ENCODE data around the gene SLC45A2.

SLC45A2 gene

GRCh38 chr5:34002629-34003328 is 18.3 kb upstream of the SLC45A2 start:
- no peaks in the 10 kb centered on the region for H3K27me3 Mint-ChIP-seq (ENCODE audit: low read depth)
- peaks cover 21% of the 10 kb centered on the region for H3K36me3 Mint-ChIP-seq (ENCODE audit: low read depth)

GRCh38 chr5:34001241-34001841 is 16.8 kb upstream of the SLC45A2 start:
- Mint-ChIP-seq H3K4me1 (ENCODE audit: low read depth) (peaks cover 11% of the 10 kb centered on the region), H3K36me3 (ENCODE audit: low read depth) (peaks cover 25% of the 10 kb centered on the region), H3K4me3 (no peak overlapping the region), H3K9me3 (no peaks in the 10 kb centered on the region), H3K27me3 (ENCODE audit: low read depth) (no peaks in the 10 kb centered on the region), H3K27ac (no peak overlapping the region)
- no peak for DNase-seq (ENCODE audit: low spot score)

More at GRCh38 chr5:34002629-34003328, 18.3 kb upstream of the SLC45A2 start:
- Mint-ChIP-seq H3K4me3 (no peak overlapping the region), H3K9me3 (no peaks in the 10 kb centered on the region), H3K27ac (no peak overlapping the region), H3K4me1 (ENCODE audit: low read depth) (peaks cover 16% of the 10 kb centered on the region)
- no peak for DNase-seq (ENCODE audit: low spot score)

DNA sequence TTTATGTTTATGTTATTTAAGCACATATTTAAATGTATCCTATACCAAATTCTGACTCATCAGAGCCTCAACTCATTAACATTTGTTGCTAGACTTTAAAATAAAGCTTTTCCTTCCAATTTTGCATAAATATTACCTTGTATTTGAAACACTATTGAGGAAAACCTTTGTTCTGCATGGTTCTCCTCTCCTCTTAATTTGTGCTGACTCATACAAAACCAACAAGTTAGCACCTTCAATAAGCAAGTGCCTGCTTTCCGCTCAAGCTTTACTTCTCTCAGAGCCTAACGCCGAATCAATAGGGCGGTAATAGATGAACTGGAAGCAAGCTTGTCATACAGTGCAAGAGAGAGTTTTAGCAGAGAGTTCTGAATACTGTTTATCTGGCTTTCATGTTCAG is 15.5 kb upstream of the SLC45A2 start:
- DNase-seq (ENCODE audit: low spot score): no peak
- Mint-ChIP-seq H3K9me3 (no peaks in the 10 kb centered on the region), H3K4me1 (ENCODE audit: low read depth) (peaks cover 13% of the 10 kb centered on the region), H3K27me3 (ENCODE audit: low read depth) (no peaks in the 10 kb centered on the region), H3K36me3 (ENCODE audit: low read depth) (peaks cover 22% of the 10 kb centered on the region), H3K4me3 (no peak overlapping the region), H3K27ac (no peak overlapping the region)

DNA sequence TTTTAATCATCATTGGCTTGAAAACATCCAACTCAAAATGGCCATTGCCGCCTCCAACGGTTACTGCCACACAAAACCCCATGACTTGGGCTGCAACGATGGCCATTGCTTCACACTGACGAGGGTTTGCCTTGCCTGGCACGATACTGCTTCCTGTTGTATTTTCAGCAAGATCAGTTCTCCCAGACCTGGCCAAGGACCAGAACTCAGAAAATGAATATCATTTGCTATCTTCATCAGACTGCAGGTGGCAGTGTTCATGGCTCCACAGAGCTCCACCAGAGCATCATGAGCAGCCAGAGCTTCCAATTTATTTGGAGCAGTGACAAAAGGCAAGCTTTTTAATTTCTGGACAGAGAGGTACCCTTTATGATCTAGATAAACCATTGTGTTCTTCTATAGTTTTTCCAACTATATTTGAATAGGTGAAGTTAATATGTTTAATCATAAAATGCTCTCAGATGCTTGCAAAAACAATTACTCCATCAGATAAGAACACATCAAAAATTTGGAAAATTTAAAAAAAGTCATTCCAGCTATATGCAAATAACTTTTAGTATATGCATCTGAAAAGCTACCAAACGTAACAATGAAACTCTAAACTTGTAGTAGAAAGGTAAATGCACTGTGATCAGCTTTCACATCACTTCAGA is 13.0 kb upstream of the SLC45A2 start:
- peaks cover 16% of the 10 kb centered on the region for H3K36me3 Mint-ChIP-seq (ENCODE audit: low read depth)
- peaks cover 26% of the 10 kb centered on the region for H3K4me1 Mint-ChIP-seq (ENCODE audit: low read depth)
- H3K4me3 Mint-ChIP-seq: no peak overlapping the region
- no peaks in the 10 kb centered on the region for H3K9me3 Mint-ChIP-seq
- no peak overlapping the region for H3K27ac Mint-ChIP-seq
- DNase-seq (ENCODE audit: low spot score): no peak
- no peaks in the 10 kb centered on the region for H3K27me3 Mint-ChIP-seq (ENCODE audit: low read depth)

GRCh38 chr5:33995865-33996264 is 11.4 kb upstream of the SLC45A2 start:
- Mint-ChIP-seq H3K9me3 (no peaks in the 10 kb centered on the region), H3K4me1 (ENCODE audit: low read depth) (peaks cover 26% of the 10 kb centered on the region), H3K4me3 (no peak overlapping the region), H3K27me3 (ENCODE audit: low read depth) (no peaks in the 10 kb centered on the region), H3K36me3 (ENCODE audit: low read depth) (peaks cover 15% of the 10 kb centered on the region), H3K27ac (no peak overlapping the region)
- no peak for DNase-seq (ENCODE audit: low spot score)

DNA sequence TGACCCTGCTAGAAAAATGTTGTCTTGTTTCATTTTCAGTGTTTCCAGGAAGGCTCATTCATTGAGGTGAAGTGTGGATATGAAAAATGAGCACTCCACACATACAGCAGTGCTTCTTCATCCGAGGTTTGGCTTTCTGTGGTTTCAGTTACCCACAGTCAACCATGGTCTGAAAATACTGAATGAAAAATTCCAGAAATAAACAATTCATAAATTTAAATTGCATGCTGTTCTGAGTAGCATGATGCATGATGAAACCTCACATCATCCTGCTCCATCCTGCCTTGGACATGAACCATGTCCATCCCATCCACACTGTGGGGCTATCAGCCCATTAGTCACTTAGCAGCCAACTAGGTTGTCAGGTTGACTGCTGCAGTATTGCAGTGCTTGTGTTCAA is 10.4 kb upstream of the SLC45A2 start:
- DNase-seq (ENCODE audit: low spot score): peak; percentile 21
- Mint-ChIP-seq H3K4me1 (ENCODE audit: low read depth) (peaks cover 26% of the 10 kb centered on the region), H3K4me3 (peak overlapping the region; percentile 37), H3K27ac (peak overlapping the region; percentile 76), H3K9me3 (no peaks in the 10 kb centered on the region), H3K36me3 (ENCODE audit: low read depth) (peaks cover 15% of the 10 kb centered on the region), H3K27me3 (ENCODE audit: low read depth) (no peaks in the 10 kb centered on the region)

- Mint-ChIP-seq H3K4me1 (ENCODE audit: low read depth) (peaks cover 26% of the 10 kb centered on the region), H3K36me3 (ENCODE audit: low read depth) (peaks cover 27% of the 10 kb centered on the region), H3K27me3 (ENCODE audit: low read depth) (no peaks in the 10 kb centered on the region), H3K9me3 (peaks cover 12% of the 10 kb centered on the region), H3K4me3 (no peak overlapping the region), H3K27ac (no peak overlapping the region)
- no peak for DNase-seq (ENCODE audit: low spot score)
Measured at GRCh38 chr5:33992864-33993263, 8.4 kb upstream of the SLC45A2 start.

DNA sequence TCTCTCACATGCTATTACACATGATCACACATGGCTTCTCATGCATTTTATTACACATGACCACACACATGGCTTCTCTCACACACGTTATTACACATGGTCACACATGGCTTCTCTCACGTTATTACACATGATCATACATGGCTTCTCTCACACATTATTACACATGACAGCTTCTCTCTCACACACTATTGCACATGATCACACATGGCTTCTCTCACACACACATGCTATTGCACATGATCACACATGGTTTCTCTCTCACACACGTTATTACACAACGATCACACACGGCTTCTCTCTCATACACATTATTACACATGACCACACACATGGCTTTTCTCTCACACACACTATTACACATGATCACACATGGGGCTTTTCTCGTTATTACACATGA is 954 bp upstream of the SLC45A2 start:
- peaks cover 18% of the 10 kb centered on the region for H3K9me3 Mint-ChIP-seq
- peaks cover 23% of the 10 kb centered on the region for H3K36me3 Mint-ChIP-seq (ENCODE audit: low read depth)
- no peaks in the 10 kb centered on the region for H3K4me1 Mint-ChIP-seq (ENCODE audit: low read depth)
- DNase-seq (ENCODE audit: low spot score): no peak
- no peak overlapping the region for H3K4me3 Mint-ChIP-seq
- H3K27ac Mint-ChIP-seq: no peak overlapping the region
- no peaks in the 10 kb centered on the region for H3K27me3 Mint-ChIP-seq (ENCODE audit: low read depth)

DNA sequence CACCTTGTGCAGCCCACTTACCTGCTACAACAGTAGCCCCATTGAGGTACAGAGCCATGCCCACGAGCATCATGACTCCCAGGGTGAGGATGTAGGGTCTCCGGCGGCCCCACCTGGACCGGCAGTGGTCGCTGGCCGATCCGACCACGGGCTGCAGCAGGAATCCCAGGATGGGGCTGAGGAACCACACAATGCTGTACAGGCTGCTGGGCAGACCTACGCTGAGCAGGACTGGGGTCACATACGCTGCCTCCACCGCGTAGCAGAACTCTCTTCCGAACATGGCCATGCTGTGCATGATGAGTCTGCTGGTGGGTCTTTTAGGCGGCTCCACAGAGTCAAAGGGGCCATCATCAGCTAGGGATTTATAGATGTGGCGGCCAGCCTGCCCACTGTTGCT is 315 bp downstream of the SLC45A2 start:
- Mint-ChIP-seq H3K36me3 (ENCODE audit: low read depth) (peaks cover 20% of the 10 kb centered on the region), H3K4me1 (ENCODE audit: low read depth) (no peaks in the 10 kb centered on the region), H3K9me3 (peaks cover 16% of the 10 kb centered on the region)

DNA sequence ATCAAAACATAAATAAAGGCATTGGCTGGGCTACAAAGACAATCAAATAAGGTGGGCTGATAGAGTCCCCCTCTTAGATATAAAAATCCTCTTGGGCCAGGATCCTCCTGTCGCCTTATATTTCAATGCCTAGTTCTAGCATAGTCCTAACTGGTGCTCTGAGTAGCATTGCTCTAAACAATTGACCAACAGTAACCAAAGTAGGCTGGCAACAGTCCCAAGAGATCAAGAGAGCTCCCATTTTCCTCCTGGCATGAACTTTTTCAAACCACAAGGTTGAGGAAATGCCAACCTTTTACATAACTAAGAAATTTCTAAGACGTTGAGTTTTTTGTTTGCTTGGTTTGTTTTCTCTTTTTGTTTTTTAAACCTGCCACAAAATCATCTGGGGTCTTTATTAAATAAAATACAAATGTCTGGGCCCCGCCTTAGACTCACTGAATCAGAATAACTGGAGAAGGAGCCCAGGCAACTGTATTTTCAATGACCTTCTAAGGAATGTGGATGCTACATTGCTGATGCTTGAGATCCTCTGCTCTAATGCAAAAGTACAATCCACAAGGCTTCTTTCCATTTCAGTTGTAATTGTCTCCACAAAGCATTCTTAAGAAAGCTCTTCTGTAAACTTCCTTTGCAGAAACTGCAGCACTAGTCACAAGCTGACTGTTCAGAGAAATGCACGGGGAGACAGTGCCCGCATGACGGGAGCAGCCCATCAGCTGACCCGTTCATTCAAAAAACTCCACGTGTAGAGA is 2.9 kb downstream of the SLC45A2 start:
- no peaks in the 10 kb centered on the region for H3K36me3 Mint-ChIP-seq (ENCODE audit: low read depth)
- H3K9me3 Mint-ChIP-seq: no peaks in the 10 kb centered on the region
- DNase-seq (ENCODE audit: low spot score): no peak
- no peaks in the 10 kb centered on the region for H3K27me3 Mint-ChIP-seq (ENCODE audit: low read depth)
- H3K27ac Mint-ChIP-seq: no peak overlapping the region
- no peak overlapping the region for H3K4me3 Mint-ChIP-seq
- peaks cover 1% of the 10 kb centered on the region for H3K4me1 Mint-ChIP-seq (ENCODE audit: low read depth)

More for the DNA sequence above, 315 bp downstream of the SLC45A2 start:
- Mint-ChIP-seq H3K27ac (no peak overlapping the region), H3K27me3 (ENCODE audit: low read depth) (no peaks in the 10 kb centered on the region), H3K4me3 (no peak overlapping the region)
- DNase-seq (ENCODE audit: low spot score): no peak

- DNase-seq (ENCODE audit: low spot score): no peak
- Mint-ChIP-seq H3K4me1 (ENCODE audit: low read depth) (peaks cover 1% of the 10 kb centered on the region), H3K36me3 (ENCODE audit: low read depth) (no peaks in the 10 kb centered on the region), H3K9me3 (no peaks in the 10 kb centered on the region), H3K27me3 (ENCODE audit: low read depth) (no peaks in the 10 kb centered on the region), H3K4me3 (no peak overlapping the region), H3K27ac (no peak overlapping the region)
Measured at GRCh38 chr5:33980030-33980429, 4.5 kb downstream of the SLC45A2 start.

DNA sequence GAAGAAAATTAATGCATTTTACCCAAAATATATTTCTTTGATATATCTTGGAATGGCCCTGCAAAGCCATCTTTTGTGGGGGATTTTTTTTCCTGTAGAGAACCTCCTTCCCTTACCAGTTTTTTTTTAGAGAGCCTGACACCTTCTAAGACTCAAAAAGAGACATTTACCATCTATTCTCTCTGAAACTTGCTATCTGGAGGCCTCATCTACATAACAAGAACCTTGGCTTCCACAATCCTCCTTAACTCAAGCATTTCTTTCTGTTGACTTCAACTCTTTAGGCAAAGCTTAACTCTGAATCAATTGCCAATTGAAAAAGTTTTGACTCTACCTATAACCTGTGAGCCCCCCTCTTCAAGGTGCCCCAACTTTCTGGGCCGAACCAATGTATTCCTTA is 6.2 kb downstream of the SLC45A2 start:
- no peak for DNase-seq (ENCODE audit: low spot score)
- no peaks in the 10 kb centered on the region for H3K27me3 Mint-ChIP-seq (ENCODE audit: low read depth)
- H3K9me3 Mint-ChIP-seq: no peaks in the 10 kb centered on the region
- no peak overlapping the region for H3K27ac Mint-ChIP-seq
- no peaks in the 10 kb centered on the region for H3K36me3 Mint-ChIP-seq (ENCODE audit: low read depth)
- peaks cover 7% of the 10 kb centered on the region for H3K4me1 Mint-ChIP-seq (ENCODE audit: low read depth)
- no peak overlapping the region for H3K4me3 Mint-ChIP-seq

- no peaks in the 10 kb centered on the region for H3K36me3 Mint-ChIP-seq (ENCODE audit: low read depth)
Measured at GRCh38 chr5:33976307-33976706, 8.2 kb downstream of the SLC45A2 start.

GRCh38 chr5:33975852-33976251 is 8.6 kb downstream of the SLC45A2 start:
- Mint-ChIP-seq H3K27ac (no peak overlapping the region), H3K4me1 (ENCODE audit: low read depth) (peaks cover 14% of the 10 kb centered on the region), H3K36me3 (ENCODE audit: low read depth) (no peaks in the 10 kb centered on the region), H3K27me3 (ENCODE audit: low read depth) (no peaks in the 10 kb centered on the region), H3K9me3 (no peaks in the 10 kb centered on the region), H3K4me3 (no peak overlapping the region)
- DNase-seq (ENCODE audit: low spot score): no peak

More at GRCh38 chr5:33976307-33976706, 8.2 kb downstream of the SLC45A2 start:
- Mint-ChIP-seq H3K4me3 (no peak overlapping the region), H3K27ac (no peak overlapping the region), H3K27me3 (ENCODE audit: low read depth) (no peaks in the 10 kb centered on the region), H3K9me3 (no peaks in the 10 kb centered on the region), H3K4me1 (ENCODE audit: low read depth) (peaks cover 14% of the 10 kb centered on the region)
- DNase-seq (ENCODE audit: low spot score): no peak

All from T-helper 2 cell treated with Interferon-gamma antibody and Interleukin-4, amounts not matched to agents 5 μg/mL and 100 μg/mL, for 36 hours (primary cell).